Neuronal stem cell (in vitro differentiated cells): Measurements from ENCODE around the gene LRG1.

Source experiments
- DNase-seq: peaks from one replicate; pipeline ENCODE4 v3.0.0-alpha.2; 2013; ENCODE audit warnings: low spot score
- H2AFZ ChIP-seq: one replicate; pipeline ENCODE4 v1.6.1; 2013; ENCODE audit warnings: mild to moderate bottlenecking, low read length, inconsistent platforms
- H2AK5ac ChIP-seq: 2 replicates; pipeline ENCODE4 v1.6.1; 2013; ENCODE audit warnings: low read depth, mild to moderate bottlenecking, inconsistent platforms, low read length, moderate library complexity, mixed read lengths
- H2BK120ac ChIP-seq: 2 replicates; pipeline ENCODE4 v1.6.1; 2013; ENCODE audit warnings: low read depth, mild to moderate bottlenecking, inconsistent platforms, low read length, moderate library complexity, mixed read lengths
- H2BK12ac ChIP-seq: one replicate; pipeline ENCODE4 v1.6.1; 2013; ENCODE audit warnings: low read length, inconsistent platforms
- H2BK15ac ChIP-seq: 2 replicates; pipeline ENCODE4 v1.6.1; 2013; ENCODE audit warnings: mild to moderate bottlenecking, low read length, inconsistent platforms, mixed read lengths
- H2BK5ac ChIP-seq: one replicate; pipeline ENCODE4 v1.6.1; 2013; ENCODE audit warnings: inconsistent platforms, mild to moderate bottlenecking, low read length, moderate library complexity
- H3K14ac ChIP-seq: one replicate; pipeline ENCODE4 v1.6.1; 2013; ENCODE audit warnings: low read length, inconsistent platforms
- H3K18ac ChIP-seq: 2 replicates; pipeline ENCODE4 v1.6.1; 2013; ENCODE audit warnings: low read length, inconsistent platforms
- H3K23ac ChIP-seq: 2 replicates; pipeline ENCODE4 v1.6.1; 2013; ENCODE audit warnings: low read depth, mild to moderate bottlenecking, mixed read lengths, low read length, inconsistent platforms; ENCODE audit not compliant: poor library complexity
- H3K27ac ChIP-seq: replicated peaks from 3 replicates; pipeline ENCODE4 v1.5.1; 2013; ENCODE audit warnings: low read length, inconsistent platforms
- H3K27me3 ChIP-seq, 3 experiments: 2 replicates each; pipeline ENCODE4 v1.6.1; 2013; ENCODE audit warnings: low read length in 3 of 3, mild to moderate bottlenecking in 2 of 3, inconsistent platforms in 1 of 3, low read depth in 1 of 3, mixed read lengths in 1 of 3, moderate library complexity in 1 of 3; ENCODE audit not compliant: control insufficient read depth in 3 of 3, insufficient read depth in 3 of 3
- H3K36me3 ChIP-seq, 2 donors: replicated peaks in 1 of 2; 2 replicates each; pipeline ENCODE4 v1.6.1; 2013; ENCODE audit warnings: low read length in 2 of 2; ENCODE audit not compliant: control insufficient read depth in 2 of 2, insufficient read depth in 2 of 2
- H3K4ac ChIP-seq: 2 replicates; pipeline ENCODE4 v1.6.1; 2013; ENCODE audit warnings: inconsistent platforms, mild to moderate bottlenecking, low read length, moderate library complexity
- H3K4me1 ChIP-seq, 2 donors: 1 replicate in 1 of 2; 2 replicates in 1 of 2; pipeline ENCODE4 v1.6.1; 2013; ENCODE audit warnings: low read length in 2 of 2, low read depth in 1 of 2; ENCODE audit not compliant: control insufficient read depth in 2 of 2, insufficient read depth in 1 of 2
- H3K4me2 ChIP-seq: one replicate; pipeline ENCODE4 v1.6.1; 2013; ENCODE audit warnings: mild to moderate bottlenecking, low read length, inconsistent platforms; ENCODE audit not compliant: insufficient read depth, poor library complexity, severe bottlenecking
- H3K4me3 ChIP-seq, 2 donors: 2 replicates each; pipeline ENCODE4 v1.5.1; 2013; ENCODE audit warnings: low read length in 2 of 2, mild to moderate bottlenecking in 2 of 2, inconsistent platforms in 1 of 2, moderate library complexity in 1 of 2
- H3K79me1 ChIP-seq: one replicate; pipeline ENCODE4 v1.6.1; 2013; ENCODE audit warnings: low read depth, mild to moderate bottlenecking, inconsistent platforms, low read length, moderate library complexity
- H3K9ac ChIP-seq: one replicate; pipeline ENCODE4 v1.6.1; 2013; ENCODE audit warnings: mild to moderate bottlenecking, low read depth, low read length, inconsistent platforms; ENCODE audit not compliant: poor library complexity
- H3K9me3 ChIP-seq, 2 donors: replicated peaks in 1 of 2; 2 replicates each; pipeline versions ENCODE3 to v1.6.1; 2013; ENCODE audit warnings: low read length in 2 of 2, mild to moderate bottlenecking in 2 of 2, inconsistent platforms in 1 of 2, low read depth in 1 of 2, mixed read lengths in 1 of 2, moderate library complexity in 1 of 2; ENCODE audit not compliant: control insufficient read depth in 2 of 2, insufficient read depth in 1 of 2
- H4K8ac ChIP-seq: one replicate; pipeline ENCODE4 v1.6.1; 2013; ENCODE audit warnings: low read depth, mild to moderate bottlenecking, inconsistent platforms, low read length, moderate library complexity
- H4K91ac ChIP-seq: one replicate; pipeline ENCODE4 v1.6.1; 2013; ENCODE audit warnings: low read length, low read depth, mild to moderate bottlenecking, inconsistent platforms; ENCODE audit not compliant: poor library complexity
- WGBS, 2 donors: extraction: QIAGEN DNeasy Blood & Tissue Kit; methylation state at CpG; one replicate each; pipeline ENCODE4 v1.1.7; 2013; ENCODE audit warnings: missing lambda C conversion rate in 2 of 2, mixed read lengths in 1 of 2; ENCODE audit not compliant: insufficient read length in 2 of 2, insufficient replicate concordance in 1 of 2; ENCODE audit errors: extremely low coverage in 2 of 2; 5-methylcytosine and 5-hydroxymethylcytosine counted together

LRG1 gene

GRCh38 chr19:4577020-4577782, 37.4 kb upstream of the LRG1 start:
- peaks cover 13 to 19% of the 10 kb centered on the region in 2 donors for H3K4me1 ChIP-seq
- H3K18ac ChIP-seq, result no peak overlapping the region
- no peak overlapping the region for H3K4ac ChIP-seq
- no peak overlapping the region for H2AFZ ChIP-seq
- no peak overlapping the region for H2BK12ac ChIP-seq
- no peak overlapping the region for H2AK5ac ChIP-seq
- H2BK5ac ChIP-seq, result no peak overlapping the region
- H3K36me3 ChIP-seq, result peaks cover 0 to 2% of the 10 kb centered on the region in 2 donors
- H3K4me3 ChIP-seq, result no peak overlapping the region
- no peak overlapping the region for H3K23ac ChIP-seq
- H4K91ac ChIP-seq, result no peak overlapping the region
- H3K9me3 ChIP-seq, result no peaks in the 10 kb centered on the region
- no CpG with 5 or more reads among the region's 5 CpGs for WGBS, 2 donors
- H2BK120ac ChIP-seq, result no peak overlapping the region
- H3K27ac ChIP-seq, result no peak overlapping the region
- H4K8ac ChIP-seq, result no peak overlapping the region
- no peak overlapping the region for H3K14ac ChIP-seq
- H3K79me1 ChIP-seq, result peaks cover 7% of the 10 kb centered on the region
- peaks cover 0 to 9% (median 4%) of the 10 kb centered on the region in 3 experiments for H3K27me3 ChIP-seq
- H2BK15ac ChIP-seq, result no peak overlapping the region
- DNase-seq, result no peak
- no peak overlapping the region for H3K9ac ChIP-seq
- no peak overlapping the region for H3K4me2 ChIP-seq

- Histone ChIP-seq H3K23ac (peak overlapping the region; percentile 90), H2AK5ac (no peak overlapping the region), H3K14ac (no peak overlapping the region), H3K4ac (no peak overlapping the region), H2BK120ac (no peak overlapping the region), H2BK15ac (no peak overlapping the region), H3K4me1 (peaks cover 8 to 15% of the 10 kb centered on the region in 2 donors), H4K91ac (no peak overlapping the region), H3K27ac (no peak overlapping the region), H3K9ac (no peak overlapping the region), H3K4me2 (no peak overlapping the region), H2AFZ (no peak overlapping the region), H2BK5ac (no peak overlapping the region), H3K4me3 (no peak overlapping the region), H2BK12ac (no peak overlapping the region), H3K18ac (no peak overlapping the region), H3K27me3 (peaks cover 0 to 4% (median 0%) of the 10 kb centered on the region in 3 experiments), H3K9me3 (no peaks in the 10 kb centered on the region), H3K79me1 (peaks cover 9% of the 10 kb centered on the region), H3K36me3 (peaks cover 0 to 2% of the 10 kb centered on the region in 2 donors), H4K8ac (no peak overlapping the region)
- no CpG with 5 or more reads among the region's 17 CpGs for WGBS, 2 donors
- DNase-seq, result no peak
Observed at GRCh38 chr19:4576016-4576933, 36.4 kb upstream of the LRG1 start.

GRCh38 chr19:4575267-4576015, 35.6 kb upstream of the LRG1 start:
- no peak overlapping the region for H3K4me3 ChIP-seq
- H3K4me1 ChIP-seq, result peaks cover 8 to 15% of the 10 kb centered on the region in 2 donors
- H3K4ac ChIP-seq, result no peak overlapping the region
- H2AFZ ChIP-seq, result peak overlapping the region; percentile 43
- H3K9me3 ChIP-seq, result no peaks in the 10 kb centered on the region
- H3K4me2 ChIP-seq, result no peak overlapping the region
- H3K36me3 ChIP-seq, result peaks cover 0 to 2% of the 10 kb centered on the region in 2 donors
- H4K91ac ChIP-seq, result no peak overlapping the region
- H3K79me1 ChIP-seq, result peaks cover 8% of the 10 kb centered on the region
- no peak for DNase-seq
- no peak overlapping the region for H2AK5ac ChIP-seq
- peak overlapping the region; percentile 63 for H2BK120ac ChIP-seq
- H3K27me3 ChIP-seq, result peaks cover 0 to 4% (median 0%) of the 10 kb centered on the region in 3 experiments
- no peak overlapping the region for H3K14ac ChIP-seq
- no peak overlapping the region for H2BK5ac ChIP-seq
- peak overlapping the region; percentile 6 for H3K23ac ChIP-seq
- peak overlapping the region; percentile 27 for H3K18ac ChIP-seq
- H4K8ac ChIP-seq, result no peak overlapping the region
- no CpG with 5 or more reads among the region's 19 CpGs for WGBS, 2 donors
- no peak overlapping the region for H3K27ac ChIP-seq
- H2BK12ac ChIP-seq, result no peak overlapping the region
- no peak overlapping the region for H3K9ac ChIP-seq
- no peak overlapping the region for H2BK15ac ChIP-seq
